Keratinocyte (primary cell): Measurements from ENCODE around the gene PABPC3. TPM values are rescaled to one million over a fixed set of nuclear protein-coding genes. Genes with fewer than 3 reads are reported as not detected.

Experiments
- DNase-seq: peaks from one replicate; pipeline ENCODE4 v3.0.0-alpha.2; 2011; ENCODE audit warnings: low read depth, missing footprints, low spot score
- FAIRE-seq: peaks from 2 replicates; lab custom pipeline; 2011; peaks lifted over from hg19 to GRCh38; lab: Jason Lieb, UNC
- H2AFZ ChIP-seq: 2 replicates; pipeline ENCODE4 v1.6.0; 2012; ENCODE audit warnings: low read length, control low read depth, inconsistent platforms; ENCODE audit not compliant: control insufficient read depth
- H3K27ac ChIP-seq: 2 replicates; pipeline ENCODE4 v1.5.1; 2011; ENCODE audit warnings: low read length; ENCODE audit not compliant: control insufficient read depth, insufficient read depth
- H3K27me3 ChIP-seq: 3 replicates; pipeline ENCODE4 v1.6.0; 2011; ENCODE audit warnings: low read length; ENCODE audit not compliant: control insufficient read depth, insufficient read depth; ENCODE audit errors: extremely low read depth
- H3K36me3 ChIP-seq, 2 experiments: 2 replicates in 1 of 2; 3 replicates in 1 of 2; pipeline ENCODE4 v1.5.1; 2011; ENCODE audit warnings: low read length in 2 of 2, mild to moderate bottlenecking in 1 of 2; ENCODE audit not compliant: control insufficient read depth in 2 of 2, insufficient read depth in 2 of 2; ENCODE audit errors: extremely low read depth in 1 of 2
- H3K4me1 ChIP-seq: 3 replicates; pipeline ENCODE4 v1.5.1; 2011; ENCODE audit warnings: low read length; ENCODE audit not compliant: control insufficient read depth, insufficient read depth; ENCODE audit errors: extremely low read depth
- H3K4me2 ChIP-seq: 3 replicates; pipeline ENCODE4 v1.6.0; 2011; ENCODE audit warnings: low read depth, low read length; ENCODE audit not compliant: control insufficient read depth, insufficient read depth; ENCODE audit errors: extremely low read depth
- H3K4me3 ChIP-seq, 3 experiments: fragments of 200-600 bp in 1 of 3; sonication (generic) in 1 of 3; 2 replicates in 2 of 3; 3 replicates in 1 of 3; pipeline ENCODE4 v1.5.1; 2011 to 2016; ENCODE audit warnings: low read length in 3 of 3, mild to moderate bottlenecking in 3 of 3, control low read depth in 2 of 3, inconsistent platforms in 1 of 3, low read depth in 1 of 3, mixed read lengths in 1 of 3, mixed run types in 1 of 3, moderate library complexity in 1 of 3; ENCODE audit not compliant: control insufficient read depth in 2 of 3, insufficient read depth in 2 of 3; ENCODE audit errors: extremely low read depth in 1 of 3
- H3K79me2 ChIP-seq: 2 replicates; pipeline ENCODE4 v1.6.0; 2012; ENCODE audit warnings: low read length; ENCODE audit not compliant: control insufficient read depth, insufficient read depth
- H3K9ac ChIP-seq: 3 replicates; pipeline ENCODE4 v1.6.0; 2011; ENCODE audit warnings: low read length; ENCODE audit not compliant: control insufficient read depth, insufficient read depth; ENCODE audit errors: extremely low read depth
- H3K9me1 ChIP-seq: 3 replicates; pipeline ENCODE4 v1.6.0; 2011; ENCODE audit warnings: low read length; ENCODE audit not compliant: control insufficient read depth, insufficient read depth; ENCODE audit errors: extremely low read depth
- H3K9me3 ChIP-seq: 2 replicates; pipeline ENCODE4 v1.5.1; 2012; ENCODE audit warnings: low read depth, low read length; ENCODE audit not compliant: control insufficient read depth
- H4K20me1 ChIP-seq: 3 replicates; pipeline ENCODE4 v1.6.0; 2011; ENCODE audit warnings: low read length; ENCODE audit not compliant: control insufficient read depth, insufficient read depth; ENCODE audit errors: extremely low read depth
- EZH2 ChIP-seq: IDR thresholded peaks from one replicate; pipeline ENCODE4 v1.6.1; 2012; ENCODE audit warnings: inconsistent platforms, mild to moderate bottlenecking, low read length, moderate library complexity
- dilution Hi-C: fragments of 300-500 bp; cut with MboI; formaldehyde crosslinking; loops from one replicate; pipeline ENCODE4 v1.7.0; 2020; ENCODE audit warnings: low sequenced_read_pairs; ENCODE audit not compliant: extremely low pct_ligation_motif_present
- polyA plus RNA-seq, 5 experiments: library from polyadenylated mRNA; depleted of rRNA in 3 of 5; stranded (reverse) in 3 of 5; stranded (forward) in 1 of 5; unstranded in 1 of 5; fragments of >200 nt; gene quantifications; 1 replicate in 1 of 5; 2 replicates in 3 of 5; 3 replicates in 1 of 5; pipeline versions ENCODE4 v1.2.1 to v1.2.3, GENCODE V29; 2011 to 2012; ENCODE audit warnings: missing spikeins in 2 of 5, low read depth in 1 of 5, low replicate concordance in 1 of 5
- TF ChIP-seq, protein P1 (sequence below), 3 experiments: IDR thresholded peaks in 1 of 3; conservative IDR thresholded peaks in 1 of 3; optimal IDR thresholded peaks in 1 of 3; 2 replicates in 2 of 3; 3 replicates in 1 of 3; pipeline versions ENCODE3 to v1.5.1; 2011; ENCODE audit warnings: low read length in 3 of 3, mild to moderate bottlenecking in 3 of 3, moderate library complexity in 2 of 3, control low read depth in 1 of 3, inconsistent platforms in 1 of 3; ENCODE audit not compliant: insufficient read depth in 2 of 3; ENCODE audit errors: extremely low read depth in 1 of 3

The PABPC3 gene
- polyA plus RNA-seq, 1 donor (not counting 4 experiments of a cell fraction or from before 2014, with no cell fraction given) = 0.31 TPM

DNA sequence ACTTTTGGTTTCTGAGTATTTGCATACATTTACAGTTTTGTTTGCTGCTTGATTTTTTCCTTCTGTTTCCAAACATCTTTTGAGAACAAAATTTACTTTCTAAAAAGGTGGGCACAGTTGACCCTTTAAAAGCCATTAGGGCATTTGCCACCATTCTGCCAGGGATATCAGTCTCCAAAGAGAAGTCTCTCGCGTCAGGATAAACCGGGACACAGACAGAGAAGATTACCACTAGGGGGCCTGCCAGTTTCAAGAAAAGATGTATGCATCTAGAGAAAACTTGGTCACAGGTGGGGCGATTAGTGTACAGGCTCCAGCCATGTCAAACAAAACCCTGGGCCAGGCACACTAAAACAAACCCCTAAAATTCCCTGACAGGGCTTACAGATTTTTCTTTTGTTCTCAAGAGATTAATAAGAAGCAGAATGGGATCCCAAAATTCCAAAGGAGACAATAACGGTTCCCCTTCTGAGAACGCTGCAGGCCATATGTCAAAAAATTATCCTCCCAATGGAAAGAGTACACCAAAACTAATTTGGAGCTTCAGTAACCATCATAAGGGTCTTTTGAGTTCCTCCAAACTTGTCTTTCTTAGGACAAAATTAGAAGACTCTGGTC lies 10.7 kb upstream of the PABPC3 start:
- FAIRE-seq (peak; percentile 58), DNase-seq (no peak)
- Histone ChIP-seq H3K27me3 (no peaks in the 10 kb centered on the region), H3K4me2 (no peak overlapping the region), H3K79me2 (no peaks in the 10 kb centered on the region), H4K20me1 (no peaks in the 10 kb centered on the region), H3K27ac (no peak overlapping the region), H3K4me3 (no peak overlapping the region), H3K9ac (no peak overlapping the region), H3K9me3 (no peaks in the 10 kb centered on the region), H3K9me1 (no peaks in the 10 kb centered on the region), H3K4me1 (no peaks in the 10 kb centered on the region), H3K36me3 (no peaks in the 10 kb centered on the region), H2AFZ (no peak overlapping the region)
- TF ChIP-seq, protein P1, sequence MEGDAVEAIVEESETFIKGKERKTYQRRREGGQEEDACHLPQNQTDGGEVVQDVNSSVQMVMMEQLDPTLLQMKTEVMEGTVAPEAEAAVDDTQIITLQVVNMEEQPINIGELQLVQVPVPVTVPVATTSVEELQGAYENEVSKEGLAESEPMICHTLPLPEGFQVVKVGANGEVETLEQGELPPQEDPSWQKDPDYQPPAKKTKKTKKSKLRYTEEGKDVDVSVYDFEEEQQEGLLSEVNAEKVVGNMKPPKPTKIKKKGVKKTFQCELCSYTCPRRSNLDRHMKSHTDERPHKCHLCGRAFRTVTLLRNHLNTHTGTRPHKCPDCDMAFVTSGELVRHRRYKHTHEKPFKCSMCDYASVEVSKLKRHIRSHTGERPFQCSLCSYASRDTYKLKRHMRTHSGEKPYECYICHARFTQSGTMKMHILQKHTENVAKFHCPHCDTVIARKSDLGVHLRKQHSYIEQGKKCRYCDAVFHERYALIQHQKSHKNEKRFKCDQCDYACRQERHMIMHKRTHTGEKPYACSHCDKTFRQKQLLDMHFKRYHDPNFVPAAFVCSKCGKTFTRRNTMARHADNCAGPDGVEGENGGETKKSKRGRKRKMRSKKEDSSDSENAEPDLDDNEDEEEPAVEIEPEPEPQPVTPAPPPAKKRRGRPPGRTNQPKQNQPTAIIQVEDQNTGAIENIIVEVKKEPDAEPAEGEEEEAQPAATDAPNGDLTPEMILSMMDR (optimal IDR thresholded peaks at IDR 0.05 in 1 of 3, IDR thresholded peaks at IDR 0.05 in 1 of 3, conservative IDR thresholded peaks at IDR 0.05 in 1 of 3; ENCODE audit: extremely low read depth in 1 of 3, insufficient read depth in 2 of 3, low read length in 3 of 3) = peak; percentile 73 to 76 (median 74)
- no peak for TF ChIP-seq EZH2
- dilution Hi-C loops = no loop called here

DNA sequence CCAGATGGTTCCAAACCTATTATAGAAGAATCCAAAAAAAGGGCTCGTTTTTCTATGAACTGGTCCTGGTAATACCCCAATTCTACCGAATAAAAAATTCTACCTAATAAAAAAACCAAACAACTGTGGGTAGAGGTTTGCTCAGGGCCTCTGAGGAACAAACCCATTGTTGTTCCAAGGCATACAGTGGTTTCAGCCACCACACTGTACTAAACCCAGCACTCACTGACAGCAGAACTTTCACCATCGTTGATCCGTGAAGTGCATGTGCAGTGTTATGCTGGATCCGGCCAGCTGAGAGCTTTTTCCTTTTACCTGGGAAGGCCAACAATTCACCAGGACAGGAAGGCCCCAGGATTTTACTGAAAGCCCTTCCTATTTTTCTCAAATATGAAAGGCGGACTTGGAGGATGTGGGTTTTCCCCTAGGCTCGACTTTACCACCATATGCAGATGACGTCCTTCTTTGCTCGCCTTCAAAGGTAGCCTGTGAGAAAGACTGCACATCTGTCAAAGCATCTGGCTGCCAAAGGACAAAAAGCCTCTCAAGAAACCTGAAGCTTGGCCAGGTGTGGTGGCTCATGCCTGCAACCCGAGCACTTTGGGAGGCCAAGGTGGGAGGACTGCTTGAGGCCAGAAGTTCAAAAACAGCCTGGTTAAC lies 7.2 kb upstream of the PABPC3 start:
- Histone ChIP-seq H3K36me3 (no peaks in the 10 kb centered on the region), H3K4me1 (no peaks in the 10 kb centered on the region), H3K4me2 (no peak overlapping the region), H3K9me3 (no peaks in the 10 kb centered on the region), H3K27me3 (no peaks in the 10 kb centered on the region), H3K9me1 (no peaks in the 10 kb centered on the region), H3K9ac (no peak overlapping the region), H2AFZ (no peak overlapping the region), H3K79me2 (no peaks in the 10 kb centered on the region), H3K27ac (no peak overlapping the region), H3K4me3 (no peak overlapping the region), H4K20me1 (no peaks in the 10 kb centered on the region)
- FAIRE-seq (no peak), DNase-seq (no peak)
- dilution Hi-C loops = no loop called here
- TF ChIP-seq EZH2 = no peak
- TF ChIP-seq, protein P1 (optimal IDR thresholded peaks at IDR 0.05 in 1 of 3, IDR thresholded peaks at IDR 0.05 in 1 of 3, conservative IDR thresholded peaks at IDR 0.05 in 1 of 3; ENCODE audit: extremely low read depth in 1 of 3, insufficient read depth in 2 of 3, low read length in 3 of 3) = no peak
